AML-193 (cell line): ENCODE measurements around the gene KRI1.
A peak's percentile ranks its signal among the peaks of the same experiment; 100 is the strongest.

Experiments
- DNase-seq, 2 experiments: peaks; one replicate each; lab custom pipeline; 2025; lab: John Stamatoyannopoulos, UW

Gene KRI1

DNA sequence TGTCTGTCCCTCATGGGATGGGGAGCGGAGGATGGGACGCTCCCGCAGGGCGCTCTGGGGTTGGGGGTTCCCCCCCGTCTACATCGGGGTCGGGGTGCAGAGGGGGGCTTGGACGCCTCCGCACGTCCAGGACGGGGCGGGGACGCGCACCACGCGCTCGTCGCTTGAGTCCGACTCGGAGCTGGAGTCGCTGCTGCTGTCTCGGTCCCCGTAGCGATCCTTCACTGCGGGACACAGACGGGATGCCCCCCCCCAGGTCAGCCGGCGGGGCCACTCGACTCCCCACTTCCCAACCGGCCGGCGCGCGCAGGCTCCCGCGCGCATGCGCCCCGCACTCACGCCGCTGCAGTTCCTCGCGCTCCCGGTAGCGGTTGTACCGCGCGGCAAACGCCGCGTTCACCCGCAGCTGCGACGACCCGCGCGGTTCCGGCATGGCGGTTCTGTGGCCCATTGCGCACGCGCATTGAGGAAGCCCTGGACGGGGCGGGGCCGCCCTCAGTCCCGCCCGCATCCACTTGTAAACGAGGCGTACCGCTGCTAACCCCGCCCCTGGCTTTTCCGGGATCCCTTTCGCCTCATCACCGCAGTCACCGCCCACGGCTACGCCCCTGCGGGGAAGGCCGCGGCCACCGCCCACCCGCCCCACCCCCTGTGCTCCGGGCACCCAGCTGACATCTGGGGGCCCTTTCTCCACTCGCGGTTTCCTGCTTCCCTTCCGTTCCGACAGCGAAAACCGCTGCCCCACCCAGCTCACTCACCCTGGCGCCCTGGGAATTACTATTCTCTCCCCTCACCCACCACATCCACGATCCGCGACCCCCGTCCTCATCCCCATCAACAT is at the start of gene KRI1:
Gene KRI1 (minus strand): TSS at position 444 of the 841 bp plus-strand sequence. CDS start 11 bp downstream, at position 433.
- DNase-seq = peak; percentile 95 to 96

DNA sequence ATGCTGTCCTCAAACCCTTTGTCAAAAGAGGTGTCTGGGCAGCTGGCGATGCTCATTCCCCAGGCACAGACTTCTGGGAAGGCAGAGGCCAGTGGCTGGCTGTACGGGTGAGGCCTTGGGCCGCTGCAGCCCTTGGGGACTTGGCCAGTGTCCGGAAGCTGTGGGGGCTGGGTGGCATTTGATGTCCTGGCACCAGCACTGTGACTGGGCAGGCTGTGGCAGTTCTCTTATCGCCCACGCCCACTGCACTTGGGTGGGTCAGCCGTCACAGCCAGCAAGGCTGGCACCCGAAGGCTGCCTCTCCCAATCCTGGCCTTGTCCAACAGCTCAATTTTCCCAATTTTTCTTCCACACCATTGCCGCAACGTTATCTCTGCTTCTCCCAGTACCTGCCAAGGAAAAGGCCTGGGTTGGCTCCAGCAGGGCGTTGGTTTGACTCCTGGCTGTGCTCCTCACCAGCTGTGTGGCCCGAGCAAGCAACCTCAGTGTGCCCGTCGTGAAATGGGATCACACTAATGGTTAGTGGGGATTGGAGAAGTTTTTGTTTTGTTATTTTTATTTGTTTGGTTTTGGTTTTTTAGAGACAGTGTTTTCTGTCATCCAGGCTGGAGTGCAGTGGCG is 46.8 kb upstream of the KRI1 start:
- no peak for DNase-seq

- no peak for DNase-seq
These were observed 46.1 kb upstream of the KRI1 start for GRCh38 chr19:10611907-10612306.

DNA sequence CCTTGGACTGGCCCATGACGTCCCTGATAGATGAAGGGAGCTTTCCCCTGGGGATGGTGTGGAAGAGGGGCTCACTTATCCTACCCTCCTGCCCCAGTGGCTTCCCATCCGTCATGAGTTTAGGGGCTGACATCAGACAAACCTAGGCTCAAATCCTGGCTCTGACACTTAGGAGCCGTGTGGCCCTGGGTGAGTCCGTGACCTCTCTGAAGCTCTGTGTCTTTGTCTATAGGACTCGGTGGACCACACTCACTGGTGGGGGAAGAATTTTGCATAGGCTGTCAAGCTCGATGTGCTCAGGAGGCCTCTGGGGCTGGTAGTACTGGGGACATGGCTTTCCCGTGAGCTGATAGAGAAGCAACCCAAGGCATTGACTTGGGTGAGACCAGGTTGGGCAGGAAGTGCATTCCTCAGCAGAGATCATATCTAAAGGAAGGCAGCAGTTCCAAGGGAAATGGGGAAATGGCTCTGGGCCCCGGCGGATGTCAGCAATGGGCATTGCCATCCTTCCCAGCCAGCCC is 38.7 kb upstream of the KRI1 start:
- peak; percentile 16 to 19 for DNase-seq

DNA sequence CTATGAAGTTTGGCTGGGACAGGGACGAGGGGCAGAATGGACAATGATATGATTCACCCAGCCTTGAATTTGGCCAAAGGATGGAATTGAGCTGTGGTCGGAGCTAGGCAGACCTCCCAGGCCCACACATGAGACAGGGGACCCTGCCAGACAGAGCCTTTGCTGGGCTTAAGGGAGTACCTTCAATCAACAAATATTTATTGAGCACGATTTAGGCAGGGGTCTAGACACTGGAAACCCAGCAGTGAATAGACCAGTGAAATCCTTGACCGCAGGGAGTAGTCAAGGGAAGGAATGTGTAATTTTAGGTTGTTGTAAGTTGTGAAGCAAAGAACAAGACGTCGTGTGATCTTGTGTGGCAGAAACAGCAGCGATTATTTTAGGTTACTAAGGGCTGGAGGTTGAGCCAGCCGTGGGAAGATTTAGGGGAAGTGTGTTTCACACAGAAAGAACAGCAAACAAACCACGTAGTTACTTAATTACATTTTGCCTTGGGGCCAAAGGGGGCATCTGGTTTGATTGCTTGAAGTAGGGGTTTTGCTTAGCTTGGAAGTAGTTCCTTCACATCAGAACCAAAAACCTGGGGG is 38.2 kb upstream of the KRI1 start:
- peak; percentile 82 to 88 for DNase-seq

GRCh38 chr19:10603084-10603872 is 37.5 kb upstream of the KRI1 start:
- DNase-seq = peak in 1 of 2 experiments; percentile 13

DNA sequence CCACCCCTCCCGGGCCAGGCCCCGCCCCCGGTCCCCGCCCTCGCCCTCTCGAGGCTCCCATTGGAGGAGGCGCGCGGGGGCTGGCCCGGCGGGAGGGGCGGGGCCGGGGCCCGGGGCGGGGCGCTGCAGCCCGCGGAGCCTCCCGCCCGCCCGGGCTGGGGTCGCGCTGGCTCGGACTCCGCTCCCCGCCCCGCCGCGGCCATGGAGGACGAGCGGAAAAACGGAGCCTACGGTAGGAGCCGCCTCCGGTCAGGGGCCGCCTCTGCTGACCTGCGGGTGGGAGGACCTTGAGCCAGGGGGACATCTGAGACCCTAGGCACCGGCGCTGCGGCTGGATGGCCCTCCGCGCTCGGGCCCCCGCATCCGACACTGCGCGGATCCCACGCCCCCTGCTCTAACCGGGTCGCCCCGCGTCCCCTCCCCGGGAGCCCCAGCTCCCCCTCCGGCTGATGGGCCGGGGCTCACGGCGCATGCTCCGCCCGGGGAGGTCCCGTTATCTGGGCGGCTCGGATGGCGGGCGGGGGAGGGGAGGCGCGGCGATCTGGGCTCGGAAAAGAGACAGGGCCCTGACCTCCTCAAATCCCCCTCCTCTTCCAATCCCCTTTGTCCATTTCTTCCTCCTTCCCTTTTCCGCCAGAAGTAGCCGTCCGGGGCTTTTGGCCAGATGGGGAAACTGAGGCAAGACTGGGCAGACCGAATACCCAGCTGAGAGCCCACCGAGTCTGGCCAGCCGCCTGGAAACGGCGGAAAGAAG is 36.7 kb upstream of the KRI1 start:
- peak; percentile 39 to 52 for DNase-seq

GRCh38 chr19:10601999-10602329 is 36.2 kb upstream of the KRI1 start:
- DNase-seq = no peak

DNA sequence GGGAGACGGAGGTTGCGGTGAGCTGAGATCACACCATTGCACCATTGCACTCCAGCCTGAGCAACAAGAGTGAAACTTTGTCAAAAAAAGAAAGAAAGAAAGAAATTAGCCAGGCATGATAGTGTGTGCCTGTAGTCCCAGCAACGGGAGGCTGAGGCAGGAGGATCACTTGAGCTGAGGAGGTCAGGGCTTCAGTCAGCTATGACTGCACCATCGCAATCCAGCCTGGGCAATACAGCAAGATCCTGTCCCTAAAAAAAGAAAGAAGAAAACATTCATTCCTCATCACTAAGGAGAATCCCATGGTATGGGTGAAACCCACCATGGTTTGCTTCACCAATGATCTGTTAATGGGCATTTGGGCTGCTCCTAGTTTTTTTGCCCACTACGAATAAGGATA is 34.3 kb upstream of the KRI1 start:
- DNase-seq = no peak

DNA sequence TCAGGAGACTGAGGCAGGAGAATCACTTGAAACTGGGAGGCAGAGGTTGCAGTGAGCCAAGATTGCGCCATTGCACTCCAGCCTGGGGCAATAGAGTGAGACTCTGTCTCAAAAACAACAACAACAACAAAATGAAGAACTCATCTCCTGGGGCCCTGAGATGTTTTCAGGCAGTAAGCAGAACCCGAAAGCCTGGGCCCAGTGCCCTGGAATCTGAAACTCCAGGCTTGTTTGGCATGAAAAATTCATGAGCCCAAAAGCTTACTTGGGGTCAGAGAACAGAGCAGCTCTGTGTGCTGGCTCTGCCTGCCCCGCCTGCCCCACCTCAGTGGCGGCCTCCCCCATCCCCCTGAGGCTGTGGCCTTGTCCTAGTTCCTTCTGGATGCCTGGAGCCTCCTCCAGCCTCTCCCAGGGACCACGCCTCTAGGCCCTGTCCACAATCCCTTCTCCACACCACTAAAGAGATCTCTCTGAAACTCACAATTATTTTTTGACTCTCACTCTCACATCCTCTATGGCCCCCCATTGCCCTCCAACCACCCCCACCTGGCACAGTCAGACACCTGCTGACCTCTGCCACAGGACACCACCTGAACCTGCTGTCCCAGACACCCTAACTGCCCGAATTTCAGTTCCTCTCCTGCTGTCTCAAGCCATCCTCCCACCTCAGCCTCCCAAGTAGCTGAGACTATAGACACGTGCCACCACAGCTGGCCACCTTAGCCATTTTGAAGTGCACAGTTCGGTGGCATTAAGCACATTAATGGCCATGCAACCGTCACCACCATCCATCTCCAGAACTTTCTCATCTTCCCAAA is 28.2 kb upstream of the KRI1 start:
- DNase-seq = no peak

DNA sequence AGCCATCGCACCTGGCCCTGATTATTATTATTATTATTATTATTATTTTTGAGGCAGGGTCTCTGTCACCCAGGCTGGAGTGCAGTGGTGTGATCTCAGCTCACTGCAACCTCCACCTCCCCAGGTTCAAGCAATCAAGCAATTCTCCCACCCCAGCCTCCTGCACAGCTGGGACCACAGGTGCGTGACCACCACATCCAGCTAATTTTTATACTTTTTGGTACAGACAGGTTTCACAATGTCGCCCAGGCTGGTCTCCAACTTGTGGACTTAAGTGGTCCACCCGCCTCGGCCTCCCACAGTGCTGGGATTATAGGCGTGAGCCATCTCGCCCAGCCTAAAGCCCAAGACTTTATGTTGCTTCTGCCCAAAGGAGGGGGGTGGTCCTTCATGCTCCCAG is 27.3 kb upstream of the KRI1 start:
- DNase-seq = no peak

- no peak for DNase-seq
These were observed 22.0 kb upstream of the KRI1 start for GRCh38 chr19:10587839-10588150.

DNA sequence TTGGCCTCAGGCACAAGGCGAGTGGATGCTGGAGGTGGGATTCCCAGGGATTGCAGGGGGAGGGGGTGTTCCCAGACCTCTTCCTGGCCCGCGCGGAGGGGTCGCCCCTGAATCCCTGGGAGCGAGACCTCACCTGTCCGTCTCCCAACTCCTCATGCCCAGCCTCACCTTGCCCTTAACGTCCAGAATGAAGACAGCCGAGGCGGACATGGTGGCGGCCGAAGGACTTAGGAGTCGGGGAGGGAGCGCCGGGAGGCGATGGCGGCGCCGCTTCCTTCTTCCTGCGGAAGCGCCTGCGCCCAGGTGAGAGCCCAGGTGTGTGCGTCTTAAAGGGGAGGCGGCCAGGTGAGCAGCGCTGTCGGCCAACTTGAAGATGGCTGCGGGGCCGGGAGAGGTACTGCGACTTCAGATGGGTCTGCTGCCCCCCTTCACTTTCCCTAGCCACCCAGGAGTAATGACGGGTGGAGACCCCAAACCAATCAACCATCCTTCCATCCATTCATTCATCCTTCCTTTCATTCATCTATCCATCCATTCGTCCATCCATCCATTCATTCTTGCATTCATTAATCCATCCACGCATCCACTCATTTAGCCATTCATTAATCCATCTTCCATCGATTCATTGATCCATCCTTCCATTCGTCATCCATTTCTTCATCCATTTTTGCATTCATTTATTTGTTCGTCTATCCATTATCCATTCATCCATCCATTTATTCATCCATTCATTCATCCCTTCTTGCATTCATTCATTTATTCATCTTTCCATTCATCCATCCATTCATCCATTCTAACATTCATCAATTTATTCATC is 21.4 kb upstream of the KRI1 start, which contains the start of gene AP1M2:
Gene AP1M2 (minus strand): TSS at position 291 of the 817 bp plus-strand sequence. CDS start 81 bp downstream, at position 210.
- no peak for DNase-seq

GRCh38 chr19:10586396-10586795 is 20.6 kb upstream of the KRI1 start:
- DNase-seq = no peak

DNA sequence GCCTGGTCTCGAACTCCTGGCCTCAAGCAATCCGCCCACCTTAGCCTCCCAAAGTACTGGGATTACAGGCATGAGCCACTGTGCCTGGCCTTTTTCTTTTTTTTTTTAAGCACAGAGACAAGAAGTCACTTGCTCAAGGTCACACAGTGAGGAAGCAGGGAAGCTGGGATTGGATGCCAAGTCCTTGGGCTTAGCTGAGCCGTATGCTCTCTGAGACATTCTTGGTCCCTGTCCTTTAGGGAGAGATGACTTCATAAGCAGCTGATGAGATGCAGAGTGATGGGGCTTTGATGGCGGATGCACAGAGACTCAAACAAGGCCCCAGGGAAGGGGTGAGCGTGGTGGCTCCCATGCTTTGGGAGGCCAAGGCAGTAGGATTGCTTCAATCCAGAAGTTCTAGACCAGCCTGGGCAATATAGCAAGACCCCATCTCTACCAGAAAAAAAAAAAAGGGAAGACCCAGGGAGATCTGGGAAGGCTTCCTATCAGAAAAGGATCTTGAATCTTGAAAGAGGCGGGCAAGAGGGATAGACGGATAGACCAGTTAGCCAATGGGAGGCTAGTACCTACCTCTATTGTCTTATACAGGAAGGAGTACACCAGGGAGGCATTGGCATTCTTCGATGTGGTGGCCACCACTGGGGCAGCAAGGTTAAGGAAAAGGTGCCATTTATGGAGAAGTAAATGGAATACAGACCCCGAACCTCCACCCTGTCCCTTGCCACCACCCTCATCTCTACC is 17.4 kb upstream of the KRI1 start:
- no peak for DNase-seq

GRCh38 chr19:10582091-10582490 is 16.3 kb upstream of the KRI1 start:
- no peak for DNase-seq

DNA sequence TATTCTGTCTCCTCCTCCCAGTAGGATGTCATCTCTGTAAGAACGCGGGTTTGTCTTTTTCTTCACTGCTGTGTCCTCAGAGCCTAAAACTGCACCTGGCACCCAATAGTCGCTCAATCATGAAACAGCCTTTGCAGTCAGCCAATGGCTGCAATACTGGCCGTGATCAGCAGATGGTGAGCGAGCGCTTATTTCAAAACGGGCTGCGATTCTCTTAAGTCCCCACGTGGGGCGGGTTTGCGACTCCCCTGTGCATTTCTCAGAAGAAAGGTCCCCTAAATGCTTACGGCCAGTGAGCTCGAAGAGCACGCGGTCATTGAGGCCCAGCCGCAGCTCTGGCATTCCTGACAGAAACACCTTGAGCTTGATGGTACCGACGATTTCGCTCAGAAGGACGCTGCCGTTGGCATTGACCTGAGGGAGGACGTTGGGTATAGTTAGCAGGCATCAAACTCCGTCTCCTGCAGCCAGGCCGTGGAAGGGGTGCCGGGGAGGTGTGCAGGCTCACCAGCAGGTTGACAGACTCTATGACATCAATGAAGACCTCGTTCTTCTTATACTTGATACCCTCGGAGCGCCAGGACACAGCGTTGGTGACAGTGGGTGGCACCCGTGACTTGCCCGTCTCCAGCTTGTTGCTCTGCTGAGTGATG is 15.3 kb upstream of the KRI1 start:
- DNase-seq = peak; percentile 91 to 92

- no peak for DNase-seq
These were observed 12.1 kb upstream of the KRI1 start for GRCh38 chr19:10577951-10578350.
